GM15510 (cell line): Measurements from ENCODE around the gene ACBD3.

Experiments used
- POLR2A ChIP-seq: IDR thresholded peaks from 3 replicates; pipeline ENCODE4 v1.6.1; 2011; ENCODE audit warnings: borderline replicate concordance; ENCODE audit not compliant: insufficient read length; ENCODE audit errors: extremely low read depth

ACBD3 gene

GRCh38 chr1:226209307-226210059 is 22.9 kb upstream of the ACBD3 start:
- no peak for TF ChIP-seq POLR2A

DNA sequence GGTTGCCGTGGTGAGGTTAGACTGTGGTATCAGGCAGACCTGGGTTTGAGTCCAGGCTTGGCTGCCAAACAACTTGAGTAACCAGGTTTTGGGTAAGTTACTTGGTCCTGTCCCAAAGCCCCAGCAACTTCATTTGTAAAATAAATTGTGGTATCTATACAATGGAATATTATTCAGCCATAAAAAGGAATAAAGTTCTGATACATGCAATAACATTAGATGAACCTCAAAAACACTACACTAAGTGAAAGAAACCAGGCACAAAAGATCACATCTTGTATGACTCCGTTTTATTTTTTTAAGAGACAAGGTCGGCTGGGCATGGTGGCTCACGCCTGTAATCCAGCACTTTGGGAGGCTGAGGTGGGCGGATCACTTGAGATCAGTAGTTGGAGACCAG is 20.5 kb upstream of the ACBD3 start:
- no peak for TF ChIP-seq POLR2A

- TF ChIP-seq POLR2A: no peak
Measured at GRCh38 chr1:226204198-226204597, 17.7 kb upstream of the ACBD3 start.

DNA sequence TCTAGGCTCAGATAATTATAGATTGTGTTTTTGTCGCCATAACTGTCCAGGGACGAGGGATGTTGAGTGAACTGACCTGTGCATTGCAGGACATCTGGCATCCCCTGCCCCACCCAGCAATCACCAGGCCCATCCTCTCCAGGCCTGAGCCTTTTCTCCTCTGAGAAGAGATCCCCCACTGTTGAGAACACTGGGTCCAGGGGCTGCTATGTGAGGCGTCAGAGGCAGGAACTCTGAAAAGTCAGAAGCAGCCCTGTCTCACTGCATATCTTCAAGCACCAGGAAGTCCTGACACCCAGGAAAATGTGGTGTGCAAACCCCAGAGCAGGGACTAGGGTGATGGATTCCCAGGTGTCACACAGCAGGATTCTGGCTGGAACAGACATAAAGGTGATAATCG is 17.1 kb upstream of the ACBD3 start:
- no peak for TF ChIP-seq POLR2A

GRCh38 chr1:226203240-226203639 is 16.7 kb upstream of the ACBD3 start:
- no peak for TF ChIP-seq POLR2A

DNA sequence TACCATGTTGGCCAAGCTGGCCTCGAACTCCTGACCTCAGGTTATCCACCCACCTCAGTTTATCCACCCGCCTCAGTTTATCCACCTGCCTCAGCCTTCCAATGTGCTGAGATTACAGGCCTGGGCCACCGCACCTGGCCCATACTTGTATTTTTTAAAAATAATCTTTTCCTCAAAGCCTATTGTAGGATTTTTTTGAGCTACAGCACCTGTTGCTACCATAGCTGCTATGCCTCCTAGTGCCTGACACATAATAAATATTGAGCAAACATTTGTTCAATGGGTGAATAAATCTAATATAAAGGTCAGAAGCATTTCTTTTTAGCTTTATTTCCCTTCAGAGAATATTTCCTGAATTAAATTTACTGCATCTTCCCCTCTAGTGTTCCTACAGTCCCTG is 15.7 kb upstream of the ACBD3 start:
- TF ChIP-seq POLR2A: no peak

GRCh38 chr1:226201029-226201593 is 14.6 kb upstream of the ACBD3 start:
- no peak for TF ChIP-seq POLR2A

- no peak for TF ChIP-seq POLR2A
Measured at GRCh38 chr1:226199971-226200370, 13.4 kb upstream of the ACBD3 start.

GRCh38 chr1:226195144-226195543 is 8.6 kb upstream of the ACBD3 start:
- TF ChIP-seq POLR2A: no peak

GRCh38 chr1:226187380-226187779 is 839 bp upstream of the ACBD3 start:
- no peak for TF ChIP-seq POLR2A

- no peak for TF ChIP-seq POLR2A
Measured at GRCh38 chr1:226187019-226187322, 430 bp upstream of the ACBD3 start.

GRCh38 chr1:226185141-226186036 is 1.2 kb downstream of the ACBD3 start:
- TF ChIP-seq POLR2A: no peak

DNA sequence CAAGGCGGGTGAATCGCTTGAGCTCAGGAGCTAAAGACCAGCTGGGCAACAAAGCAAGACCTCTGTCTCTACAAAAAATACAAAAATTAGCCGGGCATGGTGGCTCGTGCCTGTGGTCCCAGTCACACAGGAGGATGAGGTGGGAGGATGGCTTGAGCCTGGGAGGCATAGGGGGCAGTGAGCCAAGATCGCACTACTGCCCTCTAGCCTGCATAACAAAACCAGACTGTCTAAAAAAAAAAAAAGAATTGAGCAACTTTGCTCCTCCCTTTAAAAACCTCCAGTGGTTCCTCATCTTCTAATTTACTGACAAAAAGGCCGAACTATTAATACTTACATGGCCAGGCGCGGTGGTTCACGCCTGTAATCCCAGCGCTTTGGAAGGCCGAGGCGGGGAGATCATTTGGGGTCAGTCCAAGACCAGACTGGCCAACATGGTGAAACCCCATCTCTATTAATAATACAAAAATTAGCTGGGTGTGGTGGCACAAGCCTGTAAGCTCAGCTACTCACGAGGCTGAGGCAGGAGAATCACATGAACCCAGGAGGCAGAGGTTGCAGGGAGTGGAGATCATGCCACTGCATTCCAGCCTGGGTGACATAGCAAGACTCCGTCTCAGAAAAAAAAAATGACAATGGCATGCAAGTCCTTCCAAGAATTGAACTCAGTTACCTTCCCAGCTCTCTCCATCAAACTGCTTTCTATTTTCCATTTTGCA is 4.4 kb downstream of the ACBD3 start:
- TF ChIP-seq POLR2A: no peak

DNA sequence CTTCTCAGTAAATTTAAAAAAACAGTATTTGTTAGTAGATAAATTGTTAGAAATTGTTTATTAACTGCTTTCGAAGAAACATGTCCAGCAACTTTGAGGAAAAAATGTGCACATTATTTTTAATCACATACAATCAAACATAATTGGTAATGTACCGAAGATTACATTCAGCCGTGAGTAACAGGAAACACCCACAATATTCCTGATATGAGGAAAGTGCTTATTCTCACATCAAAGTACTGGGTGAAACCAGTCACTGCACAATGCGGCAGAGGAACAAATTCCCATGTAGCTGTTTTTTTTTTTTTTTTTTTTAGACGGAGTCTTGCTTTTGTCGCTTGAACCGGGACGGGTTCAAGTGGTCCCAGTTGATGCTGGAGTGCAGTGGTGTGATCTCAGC is 9.7 kb downstream of the ACBD3 start:
- TF ChIP-seq POLR2A: no peak

- no peak for TF ChIP-seq POLR2A
Measured at GRCh38 chr1:226172589-226172988, 14.0 kb downstream of the ACBD3 start.
